H4 (cell line): ENCODE data around the gene IFNLR1. TPM values are rescaled to one million over a fixed set of nuclear protein-coding genes. Genes with fewer than 3 reads are reported as not detected.

ENCODE experiments used
- DNase-seq: peaks from one replicate; pipeline ENCODE4 v3.0.0-alpha.2; 2015; ENCODE audit warnings: low spot score
- total RNA-seq: library from RNA; depleted of rRNA; stranded (reverse); fragments of >200 nt; shearing (Covaris generic); gene quantifications from 2 replicates; pipeline ENCODE4 v1.2.3, GENCODE V29; 2014; rRNA removed

IFNLR1 gene
- total RNA-seq, 1 experiment from 2014 or later, result 0.21 TPM

DNA sequence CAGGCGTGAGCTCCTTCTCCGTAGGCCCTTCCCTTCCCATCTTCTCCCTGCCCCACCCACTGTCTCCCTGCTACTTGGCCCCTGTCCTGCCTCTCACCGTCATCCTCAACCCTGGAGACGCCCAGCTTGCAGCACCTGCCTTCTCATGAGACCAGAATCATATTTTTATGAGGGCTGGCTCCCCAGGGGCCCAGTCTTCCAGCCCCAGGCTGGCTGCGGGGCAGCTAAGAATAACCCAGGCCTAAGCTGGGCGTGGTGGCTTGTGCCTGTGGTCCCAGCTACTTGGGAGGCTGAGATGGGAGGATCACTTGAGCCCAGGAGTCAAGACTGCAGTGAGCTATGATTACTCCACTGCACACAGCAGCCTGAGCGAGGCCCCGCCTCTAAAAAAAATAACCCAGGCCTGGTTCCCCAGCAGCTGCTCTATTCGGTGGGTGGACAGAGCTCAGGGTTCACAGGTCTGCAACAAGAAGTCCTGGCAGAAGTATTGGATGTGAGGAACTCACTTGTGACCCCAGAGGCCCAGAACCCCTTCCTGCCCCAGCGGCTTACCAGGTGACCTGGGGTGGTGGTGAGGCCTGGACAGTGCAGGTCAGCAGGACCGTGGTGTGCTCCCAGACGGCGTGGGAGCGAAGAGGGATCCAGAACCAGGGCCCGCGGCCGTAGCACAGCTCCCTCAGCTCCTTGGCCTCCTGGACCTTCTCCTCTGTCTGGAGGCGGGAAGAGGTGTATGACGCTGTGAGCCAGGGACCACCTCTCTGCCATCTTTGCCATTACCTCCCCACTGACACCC is 81.5 kb downstream of the IFNLR1 start:
- DNase-seq, result no peak

DNA sequence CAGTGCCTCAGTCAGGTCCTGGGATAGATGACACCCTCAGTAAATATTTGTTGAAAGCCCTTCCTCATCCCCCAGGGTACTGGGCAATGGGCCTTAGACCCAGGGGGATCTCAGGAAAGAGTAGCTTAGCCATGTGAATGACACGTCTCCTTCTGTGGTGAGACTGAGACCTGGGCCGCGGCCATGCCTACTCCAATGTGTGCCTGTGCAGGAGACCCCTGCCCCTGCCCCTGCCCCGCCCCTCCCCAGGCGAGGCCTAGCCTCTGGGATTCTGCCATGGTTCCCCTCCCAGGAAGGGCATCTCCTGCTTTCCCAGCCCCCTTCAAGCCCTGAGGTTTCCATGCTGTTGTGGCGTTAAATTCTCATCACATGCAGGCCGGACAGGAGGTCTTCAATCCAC is 82.2 kb downstream of the IFNLR1 start:
- no peak for DNase-seq

Other genes starting within 250 kb of the IFNLR1 start
- gene PNRC2, start 227.5 kb downstream of the IFNLR1 start, total RNA-seq, result 73.3 and 85.8 TPM in 2 replicates
- 80.0 and 83.4 TPM in 2 replicates for gene SRSF10, start 207.0 kb downstream of the IFNLR1 start, total RNA-seq
- gene MYOM3, start 75.2 kb downstream of the IFNLR1 start, total RNA-seq, result not detected in 2 replicates
- gene IL22RA1, start 44.1 kb downstream of the IFNLR1 start, total RNA-seq, result 0.85 and 1.2 TPM in 2 replicates
- not detected in 2 replicates for gene GRHL3, start 132.1 kb upstream of the IFNLR1 start, total RNA-seq
- 1.9 and 3.0 TPM in 2 replicates for gene STPG1, start 226.5 kb upstream of the IFNLR1 start, total RNA-seq
- 22.8 and 25.4 TPM in 2 replicates for gene NIPAL3, start 228.5 kb upstream of the IFNLR1 start, total RNA-seq